Skin of body (tissue), 2 donors: ENCODE data around the gene ATP2A3. TPM values are rescaled to one million over a fixed set of nuclear protein-coding genes. Genes with fewer than 3 reads are reported as not detected.
"Not testable (repeated sequence)": the region's sequence is repeated elsewhere in the genome, so short reads cannot be mapped to it uniquely, and the experiment has no call there.

Experiments used
- DNase-seq: peaks from one replicate; lab custom pipeline; 2025; lab: John Stamatoyannopoulos, UW
- total RNA-seq: library from RNA; depleted of rRNA; stranded (reverse); fragments of >200 nt; gene quantifications from one replicate; pipeline ENCODE4 v1.2.3, GENCODE V29; 2014

ATP2A3 gene
- total RNA-seq, 1 donor from 2014 or later = 5.5 TPM

- DNase-seq = no peak
These were observed 7.8 kb downstream of the ATP2A3 start for GRCh38 chr17:3956327-3956957.

GRCh38 chr17:3955673-3955988, 8.6 kb downstream of the ATP2A3 start:
- DNase-seq = no peak

- no peak for DNase-seq
These were observed 9.1 kb downstream of the ATP2A3 start for GRCh38 chr17:3954976-3955672.

- no peak for DNase-seq
These were observed 10.2 kb downstream of the ATP2A3 start for GRCh38 chr17:3954086-3954485.

GRCh38 chr17:3953542-3953941, 10.7 kb downstream of the ATP2A3 start:
- no peak for DNase-seq

- no peak for DNase-seq
These were observed 12.1 kb downstream of the ATP2A3 start for GRCh38 chr17:3952186-3952585.

- no peak for DNase-seq
These were observed 12.8 kb downstream of the ATP2A3 start for GRCh38 chr17:3951420-3951819.

- no peak for DNase-seq
These were observed 13.2 kb downstream of the ATP2A3 start for GRCh38 chr17:3951003-3951402.

GRCh38 chr17:3950584-3950983, 13.7 kb downstream of the ATP2A3 start:
- no peak for DNase-seq

GRCh38 chr17:3949418-3949817, 14.8 kb downstream of the ATP2A3 start:
- no peak for DNase-seq

- DNase-seq = not testable (repeated sequence)
These were observed 15.7 kb downstream of the ATP2A3 start for GRCh38 chr17:3948551-3948950.

GRCh38 chr17:3947318-3947810, 16.9 kb downstream of the ATP2A3 start:
- DNase-seq = no peak

GRCh38 chr17:3946711-3947235, 17.5 kb downstream of the ATP2A3 start:
- no peak for DNase-seq

- peak; percentile 19 for DNase-seq
These were observed 19.5 kb downstream of the ATP2A3 start for GRCh38 chr17:3944485-3945388.

- no peak for DNase-seq
These were observed 20.9 kb downstream of the ATP2A3 start for GRCh38 chr17:3943240-3943891.

- no peak for DNase-seq
These were observed 23.1 kb downstream of the ATP2A3 start for GRCh38 chr17:3940965-3941698.

- no peak for DNase-seq
These were observed 26.9 kb downstream of the ATP2A3 start for GRCh38 chr17:3937359-3937758.

- no peak for DNase-seq
These were observed 28.3 kb downstream of the ATP2A3 start for GRCh38 chr17:3935825-3936355.

- DNase-seq = peak; percentile 20
These were observed 29.1 kb downstream of the ATP2A3 start for GRCh38 chr17:3935140-3935542.

GRCh38 chr17:3929764-3930163, 34.5 kb downstream of the ATP2A3 start:
- DNase-seq = no peak
